ENCODE data around the gene FAM110A.

The FAM110A gene

DNA sequence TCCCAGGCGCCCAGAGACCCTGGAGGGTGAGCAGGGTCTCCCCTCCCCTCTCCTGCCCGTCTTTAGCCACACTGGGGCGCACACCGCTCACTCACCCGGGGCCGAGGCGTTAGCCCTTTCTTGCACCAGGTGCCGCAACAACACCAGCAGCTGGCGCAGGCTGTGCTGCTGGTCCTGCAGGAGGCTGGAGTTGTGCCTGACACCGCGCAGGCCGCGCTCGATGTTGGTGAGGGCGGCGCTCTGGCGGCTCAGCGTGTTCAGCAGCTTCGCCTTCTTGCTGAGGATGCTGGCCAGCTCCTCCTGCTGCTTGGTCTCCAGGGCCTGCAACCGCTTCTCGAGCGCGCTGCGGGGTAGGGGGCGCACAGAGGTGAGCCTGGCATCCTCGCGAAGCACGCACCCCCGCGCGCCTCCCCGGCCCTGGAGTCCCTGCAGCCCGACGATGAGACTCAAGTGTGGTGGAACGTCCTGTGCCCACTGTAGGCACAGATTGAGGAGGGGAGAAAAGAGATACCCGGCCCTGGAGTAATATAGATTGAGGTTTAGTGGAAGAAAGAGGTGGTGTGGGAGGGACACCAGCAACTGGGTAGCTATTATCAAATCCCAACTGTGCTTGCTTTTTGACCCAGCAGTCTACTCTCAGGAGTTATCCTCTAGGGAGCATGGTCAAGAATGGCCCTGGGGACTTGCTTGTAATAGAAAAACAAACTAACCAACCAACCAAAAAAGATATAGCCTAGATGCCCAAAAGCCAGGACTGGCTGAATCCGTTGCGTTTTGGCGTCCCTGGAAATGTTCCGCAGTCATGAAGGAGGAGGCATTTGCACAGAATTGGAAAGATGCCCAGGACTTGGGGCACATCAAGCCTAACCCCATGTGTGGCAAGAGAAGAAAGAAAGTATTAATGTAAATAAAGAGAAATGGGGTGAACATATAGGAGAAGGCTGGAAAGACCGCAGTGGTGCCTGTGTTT is 51.8 kb downstream of the FAM110A start:
- Histone ChIP-seq H3K36me3 (ENCODE audit: low read depth) (no peaks in the 10 kb centered on the region), H3K4me1 (ENCODE audit: insufficient read depth, poor library complexity, severe bottlenecking) (peaks cover 8% of the 10 kb centered on the region), H3K27ac (ENCODE audit: poor library complexity, severe bottlenecking) (no peak overlapping the region), H3K27me3 (ENCODE audit: insufficient read depth, poor library complexity, severe bottlenecking) (no peaks in the 10 kb centered on the region), H3K9me3 (ENCODE audit: severe bottlenecking) (no peaks in the 10 kb centered on the region), H3K4me3 (ENCODE audit: severe bottlenecking) (no peak overlapping the region)
- TF ChIP-seq, protein P1, sequence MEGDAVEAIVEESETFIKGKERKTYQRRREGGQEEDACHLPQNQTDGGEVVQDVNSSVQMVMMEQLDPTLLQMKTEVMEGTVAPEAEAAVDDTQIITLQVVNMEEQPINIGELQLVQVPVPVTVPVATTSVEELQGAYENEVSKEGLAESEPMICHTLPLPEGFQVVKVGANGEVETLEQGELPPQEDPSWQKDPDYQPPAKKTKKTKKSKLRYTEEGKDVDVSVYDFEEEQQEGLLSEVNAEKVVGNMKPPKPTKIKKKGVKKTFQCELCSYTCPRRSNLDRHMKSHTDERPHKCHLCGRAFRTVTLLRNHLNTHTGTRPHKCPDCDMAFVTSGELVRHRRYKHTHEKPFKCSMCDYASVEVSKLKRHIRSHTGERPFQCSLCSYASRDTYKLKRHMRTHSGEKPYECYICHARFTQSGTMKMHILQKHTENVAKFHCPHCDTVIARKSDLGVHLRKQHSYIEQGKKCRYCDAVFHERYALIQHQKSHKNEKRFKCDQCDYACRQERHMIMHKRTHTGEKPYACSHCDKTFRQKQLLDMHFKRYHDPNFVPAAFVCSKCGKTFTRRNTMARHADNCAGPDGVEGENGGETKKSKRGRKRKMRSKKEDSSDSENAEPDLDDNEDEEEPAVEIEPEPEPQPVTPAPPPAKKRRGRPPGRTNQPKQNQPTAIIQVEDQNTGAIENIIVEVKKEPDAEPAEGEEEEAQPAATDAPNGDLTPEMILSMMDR (IDR thresholded peaks at IDR 0.05; ENCODE audit: poor library complexity, severe bottlenecking), result peak; percentile 9
- 0 out of 3 replicates have a peak, but pooled peaks have one; percentile 18 for ATAC-seq (ENCODE audit: low read depth)
- DNase-seq (ENCODE audit: low spot score), result no peak

DNA sequence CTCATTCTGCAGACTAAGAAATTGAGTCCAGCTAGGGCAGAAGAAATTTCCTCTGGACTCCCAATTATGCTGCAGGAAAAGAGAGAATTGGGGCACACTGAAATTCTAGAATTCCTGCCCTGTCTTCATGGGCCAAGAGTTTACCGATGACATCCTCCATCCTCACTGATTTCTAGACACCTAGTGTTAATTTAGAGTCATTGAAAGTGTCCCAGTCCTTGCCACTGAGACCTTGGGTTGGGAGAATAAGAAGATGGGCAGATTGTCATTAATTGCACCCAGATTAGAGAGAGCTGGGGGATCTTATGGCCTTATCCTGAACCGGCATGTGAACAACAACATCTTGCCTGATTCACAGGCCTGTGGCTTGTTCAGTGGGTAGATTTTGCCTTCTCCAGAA is 53.6 kb downstream of the FAM110A start:
- TF ChIP-seq, protein P1 (IDR thresholded peaks at IDR 0.05; ENCODE audit: poor library complexity, severe bottlenecking), result peak; percentile 11
- H3K9me3 ChIP-seq (ENCODE audit: severe bottlenecking), result no peaks in the 10 kb centered on the region
- H3K27me3 ChIP-seq (ENCODE audit: insufficient read depth, poor library complexity, severe bottlenecking), result no peaks in the 10 kb centered on the region
- H3K4me3 ChIP-seq (ENCODE audit: severe bottlenecking), result no peak overlapping the region
- no peak overlapping the region for H3K27ac ChIP-seq (ENCODE audit: poor library complexity, severe bottlenecking)
- no peak for ATAC-seq (ENCODE audit: low read depth)
- no peak for DNase-seq (ENCODE audit: low spot score)
- no peaks in the 10 kb centered on the region for H3K36me3 ChIP-seq (ENCODE audit: low read depth)
- H3K4me1 ChIP-seq (ENCODE audit: insufficient read depth, poor library complexity, severe bottlenecking), result peaks cover under 1% of the 10 kb centered on the region

DNA sequence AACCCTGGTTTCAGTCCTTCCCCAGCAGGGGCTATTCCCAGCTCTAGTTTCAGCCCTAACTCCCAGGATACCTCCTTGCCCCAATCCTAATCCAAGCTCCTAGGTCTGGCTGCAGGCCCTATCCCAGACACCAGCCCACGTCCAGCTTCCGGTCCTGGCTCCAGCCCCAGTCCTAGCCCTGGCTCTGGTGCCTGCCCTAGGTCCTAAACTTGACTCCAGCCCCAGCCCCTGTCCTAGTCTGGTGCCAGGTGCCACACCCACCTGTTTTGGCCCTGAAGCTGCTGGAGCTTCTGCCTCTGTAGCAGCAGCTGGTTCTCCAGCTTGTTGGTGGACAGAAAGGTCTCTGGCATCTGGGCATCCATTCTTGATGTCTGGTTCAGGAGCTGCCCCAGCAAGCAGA is 54.5 kb downstream of the FAM110A start:
- TF ChIP-seq, protein P1 (IDR thresholded peaks at IDR 0.05; ENCODE audit: poor library complexity, severe bottlenecking), result no peak
- Histone ChIP-seq H3K36me3 (ENCODE audit: low read depth) (no peaks in the 10 kb centered on the region), H3K27ac (ENCODE audit: poor library complexity, severe bottlenecking) (no peak overlapping the region), H3K27me3 (ENCODE audit: insufficient read depth, poor library complexity, severe bottlenecking) (no peaks in the 10 kb centered on the region), H3K4me3 (ENCODE audit: severe bottlenecking) (no peak overlapping the region), H3K4me1 (ENCODE audit: insufficient read depth, poor library complexity, severe bottlenecking) (no peaks in the 10 kb centered on the region), H3K9me3 (ENCODE audit: severe bottlenecking) (no peaks in the 10 kb centered on the region)
- no peak for DNase-seq (ENCODE audit: low spot score)
- no peak for ATAC-seq (ENCODE audit: low read depth)

DNA sequence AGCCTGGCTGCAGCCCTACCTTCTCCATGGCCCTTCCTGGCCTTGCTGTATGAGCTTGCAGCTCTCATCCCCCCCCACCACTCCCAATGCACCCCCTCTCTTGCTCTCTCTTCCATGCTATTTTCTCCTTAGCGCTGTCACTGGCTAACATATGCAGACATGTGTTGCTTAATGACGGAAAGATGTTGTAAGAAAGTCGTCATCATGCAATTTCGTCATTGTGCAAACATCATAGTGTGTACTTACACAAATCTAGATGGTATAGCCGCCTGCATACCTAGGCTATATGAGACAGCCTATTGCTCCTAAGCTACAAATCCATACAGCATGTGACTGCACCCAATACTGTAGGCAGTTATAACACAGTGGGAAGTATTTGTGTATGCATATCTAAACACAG is 55.6 kb downstream of the FAM110A start:
- H3K36me3 ChIP-seq (ENCODE audit: low read depth), result no peaks in the 10 kb centered on the region
- TF ChIP-seq, protein P1 (IDR thresholded peaks at IDR 0.05; ENCODE audit: poor library complexity, severe bottlenecking), result no peak
- no peak overlapping the region for H3K4me3 ChIP-seq (ENCODE audit: severe bottlenecking)
- H3K27ac ChIP-seq (ENCODE audit: poor library complexity, severe bottlenecking), result no peak overlapping the region
- no peaks in the 10 kb centered on the region for H3K27me3 ChIP-seq (ENCODE audit: insufficient read depth, poor library complexity, severe bottlenecking)
- H3K4me1 ChIP-seq (ENCODE audit: insufficient read depth, poor library complexity, severe bottlenecking), result no peaks in the 10 kb centered on the region
- no peaks in the 10 kb centered on the region for H3K9me3 ChIP-seq (ENCODE audit: severe bottlenecking)
- ATAC-seq (ENCODE audit: low read depth) (no peak), DNase-seq (ENCODE audit: low spot score) (no peak)
